ENCODE measurements around the gene PAIP2B. TPM values are rescaled to one million over a fixed set of nuclear protein-coding genes. Genes with fewer than 3 reads are reported as not detected.

Gene PAIP2B
- total RNA-seq, 6 experiments from 2014 or later: 0.11 to 0.40 (median 0.20) TPM

DNA sequence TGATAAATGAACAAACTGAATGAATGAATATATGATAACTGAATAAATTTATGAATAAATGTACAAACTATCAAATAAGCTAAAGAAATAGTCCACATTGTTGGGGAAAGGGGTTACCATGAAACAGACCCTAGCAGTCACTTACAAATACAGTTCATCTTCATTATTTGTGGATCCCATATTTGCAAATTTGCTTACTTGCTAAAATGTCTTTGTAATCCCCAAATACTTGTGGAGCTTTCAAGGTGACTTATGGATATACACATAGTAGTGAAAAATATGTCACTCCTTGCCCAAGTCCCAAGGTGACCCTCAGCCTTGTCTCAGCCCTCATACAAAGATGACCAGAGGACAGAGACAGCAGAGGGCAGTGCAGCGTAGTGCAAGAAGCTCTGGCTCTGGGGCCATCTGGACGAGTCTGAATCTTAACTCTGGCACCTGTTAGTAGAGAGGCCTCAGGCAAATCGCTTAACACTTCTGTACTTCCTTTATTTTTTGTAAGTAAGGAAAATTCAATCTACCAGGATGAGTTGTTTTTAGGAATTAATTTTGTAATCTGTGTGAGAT is 3.1 kb downstream of the PAIP2B start:
- TF ChIP-seq, protein P1, sequence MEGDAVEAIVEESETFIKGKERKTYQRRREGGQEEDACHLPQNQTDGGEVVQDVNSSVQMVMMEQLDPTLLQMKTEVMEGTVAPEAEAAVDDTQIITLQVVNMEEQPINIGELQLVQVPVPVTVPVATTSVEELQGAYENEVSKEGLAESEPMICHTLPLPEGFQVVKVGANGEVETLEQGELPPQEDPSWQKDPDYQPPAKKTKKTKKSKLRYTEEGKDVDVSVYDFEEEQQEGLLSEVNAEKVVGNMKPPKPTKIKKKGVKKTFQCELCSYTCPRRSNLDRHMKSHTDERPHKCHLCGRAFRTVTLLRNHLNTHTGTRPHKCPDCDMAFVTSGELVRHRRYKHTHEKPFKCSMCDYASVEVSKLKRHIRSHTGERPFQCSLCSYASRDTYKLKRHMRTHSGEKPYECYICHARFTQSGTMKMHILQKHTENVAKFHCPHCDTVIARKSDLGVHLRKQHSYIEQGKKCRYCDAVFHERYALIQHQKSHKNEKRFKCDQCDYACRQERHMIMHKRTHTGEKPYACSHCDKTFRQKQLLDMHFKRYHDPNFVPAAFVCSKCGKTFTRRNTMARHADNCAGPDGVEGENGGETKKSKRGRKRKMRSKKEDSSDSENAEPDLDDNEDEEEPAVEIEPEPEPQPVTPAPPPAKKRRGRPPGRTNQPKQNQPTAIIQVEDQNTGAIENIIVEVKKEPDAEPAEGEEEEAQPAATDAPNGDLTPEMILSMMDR (IDR thresholded peaks at IDR 0.05): peak; percentile 70; the same call in 1 of the 2 replicates
- Mint-ChIP-seq H3K9me3 (peaks cover 4% of the 10 kb centered on the region; the same call in 1 of the 2 replicates), H3K27ac (no peak overlapping the region), H3K4me3 (no peak overlapping the region), H3K4me1 (ENCODE audit: low read depth) (peaks cover 6% of the 10 kb centered on the region), H3K36me3 (ENCODE audit: low read depth) (no peaks in the 10 kb centered on the region), H3K27me3 (ENCODE audit: insufficient read depth) (peaks cover 14% of the 10 kb centered on the region)
- peak; percentile 17 for DNase-seq

DNA sequence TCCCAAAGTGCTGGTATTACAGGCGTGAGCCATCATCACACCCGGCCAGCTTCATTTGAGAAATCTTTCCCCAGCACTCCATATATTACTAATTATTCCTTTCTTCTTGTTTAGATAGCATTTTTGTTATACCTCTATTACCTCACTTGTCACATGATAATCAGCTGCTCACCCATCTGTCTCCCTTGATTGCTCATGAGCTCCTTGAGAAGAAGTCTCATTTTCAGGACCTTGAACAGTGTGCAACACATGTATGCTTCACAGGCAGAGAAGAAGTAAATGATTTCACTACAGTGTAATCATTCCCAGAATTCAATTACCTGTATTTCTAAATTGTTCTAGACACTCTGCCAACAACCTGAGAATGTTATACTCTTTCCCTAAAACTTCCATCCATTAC is 6.2 kb downstream of the PAIP2B start:
- H3K9me3 Mint-ChIP-seq: no peaks in the 10 kb centered on the region
- peaks cover 17% of the 10 kb centered on the region for H3K27me3 Mint-ChIP-seq (ENCODE audit: insufficient read depth)
- no peak overlapping the region for H3K4me3 Mint-ChIP-seq
- H3K36me3 Mint-ChIP-seq (ENCODE audit: low read depth): no peaks in the 10 kb centered on the region
- TF ChIP-seq, protein P1 (IDR thresholded peaks at IDR 0.05): no peak
- no peak for DNase-seq
- H3K27ac Mint-ChIP-seq: no peak overlapping the region
- no peaks in the 10 kb centered on the region for H3K4me1 Mint-ChIP-seq (ENCODE audit: low read depth)

DNA sequence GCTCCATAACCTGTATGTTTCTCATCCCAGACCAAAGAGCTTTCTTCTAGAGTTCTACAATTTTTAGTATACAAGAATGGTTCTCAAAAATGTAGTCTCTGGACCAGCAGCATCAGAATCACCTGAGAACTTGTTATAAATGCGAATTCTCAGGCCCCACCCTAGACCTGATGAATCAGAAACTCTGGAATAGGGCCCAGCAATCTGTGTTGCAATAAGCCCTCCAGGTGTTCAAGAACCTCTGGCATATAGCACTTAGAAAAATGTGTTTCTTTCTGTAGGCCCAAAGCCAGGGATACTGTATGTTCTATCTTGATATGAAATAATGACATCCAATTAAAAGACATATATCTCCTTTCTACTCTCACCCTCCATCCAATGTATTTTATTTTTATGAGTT is 10.4 kb downstream of the PAIP2B start:
- H3K9me3 Mint-ChIP-seq: no peaks in the 10 kb centered on the region

DNA sequence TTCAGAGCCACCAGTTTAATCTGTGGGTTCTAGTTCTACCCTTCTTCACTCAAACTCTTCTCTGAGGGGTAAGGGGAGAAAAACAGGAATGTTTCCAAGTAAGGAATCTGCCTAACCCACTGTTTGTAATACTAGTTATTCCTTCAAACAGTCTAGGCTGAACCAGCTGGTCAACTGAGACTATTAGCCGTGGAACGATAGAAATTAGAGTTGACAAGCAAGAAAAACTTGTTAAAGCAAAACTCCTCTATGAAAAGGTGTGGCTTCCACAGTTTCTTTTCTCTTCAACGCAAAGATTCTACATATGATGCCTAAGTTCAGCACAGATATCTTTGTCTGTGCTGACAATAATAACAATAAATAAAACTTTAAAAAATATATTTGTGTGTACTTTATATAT is 11.5 kb downstream of the PAIP2B start:
- TF ChIP-seq, protein P1 (IDR thresholded peaks at IDR 0.05): no peak
- Mint-ChIP-seq H3K36me3 (ENCODE audit: low read depth) (no peaks in the 10 kb centered on the region), H3K4me1 (ENCODE audit: low read depth) (no peaks in the 10 kb centered on the region), H3K9me3 (no peaks in the 10 kb centered on the region), H3K27ac (no peak overlapping the region), H3K4me3 (no peak overlapping the region), H3K27me3 (ENCODE audit: insufficient read depth) (peaks cover 10% of the 10 kb centered on the region)
- no peak for DNase-seq

More for the DNA sequence above, 10.4 kb downstream of the PAIP2B start:
- Mint-ChIP-seq H3K4me1 (ENCODE audit: low read depth) (no peaks in the 10 kb centered on the region), H3K27ac (no peak overlapping the region), H3K27me3 (ENCODE audit: insufficient read depth) (peaks cover 10% of the 10 kb centered on the region), H3K4me3 (no peak overlapping the region), H3K36me3 (ENCODE audit: low read depth) (no peaks in the 10 kb centered on the region)
- no peak for DNase-seq
- TF ChIP-seq, protein P1 (IDR thresholded peaks at IDR 0.05): no peak

DNA sequence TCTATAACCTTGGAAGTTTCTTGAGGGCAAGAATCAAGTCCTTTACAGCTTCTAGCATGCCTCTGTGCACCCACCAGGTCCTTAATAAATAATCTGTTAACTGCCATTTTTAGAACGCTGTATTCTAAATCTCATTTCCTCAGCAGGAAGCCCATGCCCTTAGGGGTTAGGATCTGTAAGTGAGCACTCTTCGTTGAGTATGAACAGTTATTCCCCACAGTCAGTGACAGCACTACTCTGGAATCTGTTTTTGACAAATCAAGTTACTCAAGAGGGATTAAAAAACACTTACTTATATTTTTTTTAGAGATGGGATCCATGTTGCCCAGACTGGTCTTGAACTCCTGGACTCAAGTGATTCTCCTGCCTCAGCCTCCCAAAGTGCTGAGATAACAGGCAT is 14.6 kb downstream of the PAIP2B start:
- H3K36me3 Mint-ChIP-seq (ENCODE audit: low read depth): no peaks in the 10 kb centered on the region
- H3K4me3 Mint-ChIP-seq: no peak overlapping the region
- H3K27ac Mint-ChIP-seq: no peak overlapping the region
- peaks cover 19% of the 10 kb centered on the region for H3K27me3 Mint-ChIP-seq (ENCODE audit: insufficient read depth)
- TF ChIP-seq, protein P1 (IDR thresholded peaks at IDR 0.05): no peak
- H3K4me1 Mint-ChIP-seq (ENCODE audit: low read depth): no peaks in the 10 kb centered on the region; the same call in 1 of the 2 replicates
- DNase-seq: no peak
- no peaks in the 10 kb centered on the region for H3K9me3 Mint-ChIP-seq

Data from HFFc6 (cell line).